Keratinocyte (primary cell): Measurements from ENCODE around the gene C2orf72. TPM values are rescaled to one million over a fixed set of nuclear protein-coding genes. Genes with fewer than 3 reads are reported as not detected.

Source experiments
- DNase-seq: peaks from one replicate; pipeline ENCODE4 v3.0.0-alpha.2; 2011; ENCODE audit warnings: low read depth, missing footprints, low spot score
- FAIRE-seq: peaks from 2 replicates; lab custom pipeline; 2011; peaks lifted over from hg19 to GRCh38; lab: Jason Lieb, UNC
- H2AFZ ChIP-seq: 2 replicates; pipeline ENCODE4 v1.6.0; 2012; ENCODE audit warnings: low read length, control low read depth, inconsistent platforms; ENCODE audit not compliant: control insufficient read depth
- H3K27ac ChIP-seq: 2 replicates; pipeline ENCODE4 v1.5.1; 2011; ENCODE audit warnings: low read length; ENCODE audit not compliant: control insufficient read depth, insufficient read depth
- H3K27me3 ChIP-seq: 3 replicates; pipeline ENCODE4 v1.6.0; 2011; ENCODE audit warnings: low read length; ENCODE audit not compliant: control insufficient read depth, insufficient read depth; ENCODE audit errors: extremely low read depth
- H3K36me3 ChIP-seq, 2 experiments: 2 replicates in 1 of 2; 3 replicates in 1 of 2; pipeline ENCODE4 v1.5.1; 2011; ENCODE audit warnings: low read length in 2 of 2, mild to moderate bottlenecking in 1 of 2; ENCODE audit not compliant: control insufficient read depth in 2 of 2, insufficient read depth in 2 of 2; ENCODE audit errors: extremely low read depth in 1 of 2
- H3K4me1 ChIP-seq: 3 replicates; pipeline ENCODE4 v1.5.1; 2011; ENCODE audit warnings: low read length; ENCODE audit not compliant: control insufficient read depth, insufficient read depth; ENCODE audit errors: extremely low read depth
- H3K4me2 ChIP-seq: 3 replicates; pipeline ENCODE4 v1.6.0; 2011; ENCODE audit warnings: low read depth, low read length; ENCODE audit not compliant: control insufficient read depth, insufficient read depth; ENCODE audit errors: extremely low read depth
- H3K4me3 ChIP-seq, 3 experiments: fragments of 200-600 bp in 1 of 3; sonication (generic) in 1 of 3; 2 replicates in 2 of 3; 3 replicates in 1 of 3; pipeline ENCODE4 v1.5.1; 2011 to 2016; ENCODE audit warnings: low read length in 3 of 3, mild to moderate bottlenecking in 3 of 3, control low read depth in 2 of 3, inconsistent platforms in 1 of 3, low read depth in 1 of 3, mixed read lengths in 1 of 3, mixed run types in 1 of 3, moderate library complexity in 1 of 3; ENCODE audit not compliant: control insufficient read depth in 2 of 3, insufficient read depth in 2 of 3; ENCODE audit errors: extremely low read depth in 1 of 3
- H3K79me2 ChIP-seq: 2 replicates; pipeline ENCODE4 v1.6.0; 2012; ENCODE audit warnings: low read length; ENCODE audit not compliant: control insufficient read depth, insufficient read depth
- H3K9ac ChIP-seq: 3 replicates; pipeline ENCODE4 v1.6.0; 2011; ENCODE audit warnings: low read length; ENCODE audit not compliant: control insufficient read depth, insufficient read depth; ENCODE audit errors: extremely low read depth
- H3K9me1 ChIP-seq: 3 replicates; pipeline ENCODE4 v1.6.0; 2011; ENCODE audit warnings: low read length; ENCODE audit not compliant: control insufficient read depth, insufficient read depth; ENCODE audit errors: extremely low read depth
- H3K9me3 ChIP-seq: 2 replicates; pipeline ENCODE4 v1.5.1; 2012; ENCODE audit warnings: low read depth, low read length; ENCODE audit not compliant: control insufficient read depth
- H4K20me1 ChIP-seq: 3 replicates; pipeline ENCODE4 v1.6.0; 2011; ENCODE audit warnings: low read length; ENCODE audit not compliant: control insufficient read depth, insufficient read depth; ENCODE audit errors: extremely low read depth
- CTCF ChIP-seq, 3 experiments: IDR thresholded peaks in 1 of 3; conservative IDR thresholded peaks in 1 of 3; optimal IDR thresholded peaks in 1 of 3; 2 replicates in 2 of 3; 3 replicates in 1 of 3; pipeline versions ENCODE3 to v1.5.1; 2011; ENCODE audit warnings: low read length in 3 of 3, mild to moderate bottlenecking in 3 of 3, moderate library complexity in 2 of 3, control low read depth in 1 of 3, inconsistent platforms in 1 of 3; ENCODE audit not compliant: insufficient read depth in 2 of 3; ENCODE audit errors: extremely low read depth in 1 of 3
- EZH2 ChIP-seq: IDR thresholded peaks from one replicate; pipeline ENCODE4 v1.6.1; 2012; ENCODE audit warnings: inconsistent platforms, mild to moderate bottlenecking, low read length, moderate library complexity
- dilution Hi-C: fragments of 300-500 bp; cut with MboI; formaldehyde crosslinking; loops from one replicate; pipeline ENCODE4 v1.7.0; 2020; ENCODE audit warnings: low sequenced_read_pairs; ENCODE audit not compliant: extremely low pct_ligation_motif_present
- polyA plus RNA-seq, 5 experiments: library from polyadenylated mRNA; depleted of rRNA in 3 of 5; stranded (reverse) in 3 of 5; stranded (forward) in 1 of 5; unstranded in 1 of 5; fragments of >200 nt; gene quantifications; 1 replicate in 1 of 5; 2 replicates in 3 of 5; 3 replicates in 1 of 5; pipeline versions ENCODE4 v1.2.1 to v1.2.3, GENCODE V29; 2011 to 2012; ENCODE audit warnings: missing spikeins in 2 of 5, low read depth in 1 of 5, low replicate concordance in 1 of 5

C2orf72 gene
- polyA plus RNA-seq, 1 donor (not counting 4 experiments of a cell fraction or from before 2014, with no cell fraction given): not detected

GRCh38 chr2:231058761-231059550 is 21.6 kb downstream of the C2orf72 start:
- Histone ChIP-seq H3K9me3 (no peaks in the 10 kb centered on the region), H3K27me3 (no peaks in the 10 kb centered on the region), H3K4me2 (peak overlapping the region; percentile 94), H4K20me1 (no peaks in the 10 kb centered on the region), H3K36me3 (peaks cover 10 to 14% of the 10 kb centered on the region in 2 experiments), H3K4me1 (peaks cover 25% of the 10 kb centered on the region), H3K9me1 (no peaks in the 10 kb centered on the region), H3K79me2 (peaks cover 63% of the 10 kb centered on the region), H3K4me3 (peak overlapping the region in 1 of 3 experiments; percentile 95), H2AFZ (no peak overlapping the region), H3K27ac (peak overlapping the region; percentile 96), H3K9ac (peak overlapping the region; percentile 99)
- dilution Hi-C loops: no loop called here
- DNase-seq: no peak
- FAIRE-seq: peak; percentile 36
- TF ChIP-seq CTCF (optimal IDR thresholded peaks at IDR 0.05 in 1 of 3, IDR thresholded peaks at IDR 0.05 in 1 of 3, conservative IDR thresholded peaks at IDR 0.05 in 1 of 3; ENCODE audit: extremely low read depth in 1 of 3, insufficient read depth in 2 of 3, low read length in 3 of 3) (no peak), EZH2 (no peak)

- H3K4me2 ChIP-seq: peak overlapping the region; percentile 94
- DNase-seq (no peak), FAIRE-seq (no peak)
- peak overlapping the region; percentile 53 for H3K27ac ChIP-seq
- no peak overlapping the region for H3K4me3 ChIP-seq
- dilution Hi-C loops: no loop called here
- TF ChIP-seq EZH2 (no peak), CTCF (optimal IDR thresholded peaks at IDR 0.05 in 1 of 3, IDR thresholded peaks at IDR 0.05 in 1 of 3, conservative IDR thresholded peaks at IDR 0.05 in 1 of 3; ENCODE audit: extremely low read depth in 1 of 3, insufficient read depth in 2 of 3, low read length in 3 of 3) (no peak)
- H3K79me2 ChIP-seq: peaks cover 63% of the 10 kb centered on the region
- peaks cover 25% of the 10 kb centered on the region for H3K4me1 ChIP-seq
- no peaks in the 10 kb centered on the region for H3K27me3 ChIP-seq
- H2AFZ ChIP-seq: no peak overlapping the region
- no peaks in the 10 kb centered on the region for H4K20me1 ChIP-seq
- peaks cover 12 to 15% of the 10 kb centered on the region in 2 experiments for H3K36me3 ChIP-seq
- no peaks in the 10 kb centered on the region for H3K9me1 ChIP-seq
- no peaks in the 10 kb centered on the region for H3K9me3 ChIP-seq
- H3K9ac ChIP-seq: no peak overlapping the region
Observed at GRCh38 chr2:231059756-231060155, 22.4 kb downstream of the C2orf72 start.
